Measurements from ENCODE around the gene ITPR3. TPM values are rescaled to one million over a fixed set of nuclear protein-coding genes. Genes with fewer than 3 reads are reported as not detected.

ITPR3 gene
- total RNA-seq, 4 donors from 2014 or later = 139 to 250 (median 182) TPM

DNA sequence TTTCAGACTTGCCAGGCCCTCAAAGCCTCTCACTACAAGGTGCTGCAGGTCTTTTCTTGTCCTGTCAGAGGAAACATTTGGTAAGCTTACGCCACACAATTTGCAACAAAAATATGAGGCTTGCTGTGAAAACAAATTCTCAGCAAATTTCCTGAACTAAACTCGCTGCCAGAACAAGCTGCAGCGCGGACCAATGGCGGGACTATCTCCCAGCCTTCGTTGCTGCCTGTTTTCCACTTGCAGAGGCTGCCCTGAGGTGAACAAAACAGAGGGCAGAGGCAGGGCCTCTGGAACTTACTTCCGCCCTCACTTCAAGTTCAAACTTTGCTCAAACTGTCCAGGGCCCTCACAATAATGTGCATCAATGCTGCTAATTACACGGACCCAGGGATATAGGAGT lies 78.0 kb downstream of the ITPR3 start:
- no peak overlapping the region for H3K27ac ChIP-seq
- no peaks in the 10 kb centered on the region for H3K27me3 ChIP-seq
- no peak overlapping the region for H3K4me3 ChIP-seq
- H3K36me3 ChIP-seq = peaks cover 0 to 29% (median 0%) of the 10 kb centered on the region in 3 donors
- no peak for DNase-seq
- H3K9me3 ChIP-seq = no peaks in the 10 kb centered on the region
- TF ChIP-seq, protein P1, sequence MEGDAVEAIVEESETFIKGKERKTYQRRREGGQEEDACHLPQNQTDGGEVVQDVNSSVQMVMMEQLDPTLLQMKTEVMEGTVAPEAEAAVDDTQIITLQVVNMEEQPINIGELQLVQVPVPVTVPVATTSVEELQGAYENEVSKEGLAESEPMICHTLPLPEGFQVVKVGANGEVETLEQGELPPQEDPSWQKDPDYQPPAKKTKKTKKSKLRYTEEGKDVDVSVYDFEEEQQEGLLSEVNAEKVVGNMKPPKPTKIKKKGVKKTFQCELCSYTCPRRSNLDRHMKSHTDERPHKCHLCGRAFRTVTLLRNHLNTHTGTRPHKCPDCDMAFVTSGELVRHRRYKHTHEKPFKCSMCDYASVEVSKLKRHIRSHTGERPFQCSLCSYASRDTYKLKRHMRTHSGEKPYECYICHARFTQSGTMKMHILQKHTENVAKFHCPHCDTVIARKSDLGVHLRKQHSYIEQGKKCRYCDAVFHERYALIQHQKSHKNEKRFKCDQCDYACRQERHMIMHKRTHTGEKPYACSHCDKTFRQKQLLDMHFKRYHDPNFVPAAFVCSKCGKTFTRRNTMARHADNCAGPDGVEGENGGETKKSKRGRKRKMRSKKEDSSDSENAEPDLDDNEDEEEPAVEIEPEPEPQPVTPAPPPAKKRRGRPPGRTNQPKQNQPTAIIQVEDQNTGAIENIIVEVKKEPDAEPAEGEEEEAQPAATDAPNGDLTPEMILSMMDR (IDR thresholded peaks at IDR 0.05) = no peak
- no peak for TF ChIP-seq POLR2A (IDR thresholded peaks at IDR 0.05)
- H3K4me1 ChIP-seq = peaks cover 0 to 28% (median 6%) of the 10 kb centered on the region in 4 donors

DNA sequence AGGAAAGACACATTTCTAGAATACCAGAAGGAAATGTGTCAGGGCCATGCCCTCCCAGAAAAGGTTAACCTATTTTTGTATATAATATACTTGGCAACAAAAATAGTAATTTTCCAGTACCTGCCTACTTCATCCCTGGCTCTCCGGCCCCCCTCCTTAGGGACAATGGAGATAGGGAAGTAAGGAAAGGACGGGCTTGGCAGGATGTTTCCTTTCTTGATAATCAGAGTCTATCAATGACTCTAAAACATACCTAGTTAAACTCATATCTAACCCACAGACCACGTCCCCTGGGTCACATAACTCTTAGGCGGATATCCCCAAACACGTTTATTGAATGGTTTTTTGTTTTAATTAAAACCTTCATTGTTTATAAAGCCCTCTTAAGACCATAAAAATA lies 78.6 kb downstream of the ITPR3 start:
- peaks cover 0 to 24% (median 6%) of the 10 kb centered on the region in 4 donors for H3K4me1 ChIP-seq

DNA sequence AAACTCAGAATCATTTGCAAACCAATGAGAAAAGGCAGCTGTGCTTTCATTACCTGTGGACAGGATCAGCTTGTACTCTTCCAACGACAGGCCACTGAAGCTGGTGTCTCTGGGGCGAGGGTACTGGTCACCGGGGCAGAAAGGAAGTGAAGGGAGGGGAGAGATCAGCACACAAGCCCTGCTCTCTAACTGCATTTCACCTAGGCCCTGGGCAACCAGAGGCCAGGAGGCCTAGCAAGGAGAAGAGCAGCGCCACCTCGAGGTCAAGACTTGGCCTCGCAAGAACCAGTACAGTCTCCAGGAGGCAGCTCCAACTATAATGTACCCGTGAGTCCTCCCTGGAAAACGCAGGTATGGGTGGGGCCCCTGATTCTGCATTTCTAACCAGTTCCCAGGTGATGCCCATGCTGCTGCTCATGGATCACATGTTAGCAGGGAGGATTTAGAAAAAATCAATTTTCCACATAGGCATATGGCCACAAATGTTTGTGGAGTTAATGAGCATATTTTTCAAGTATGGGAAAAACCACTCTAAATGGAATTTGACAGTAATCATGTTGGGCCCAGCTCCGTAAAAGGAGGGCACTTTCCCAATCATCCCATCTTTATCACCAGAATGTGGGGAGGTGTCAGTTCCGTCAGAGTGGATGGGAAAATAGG lies 79.4 kb downstream of the ITPR3 start:
- Histone ChIP-seq H3K9me3 (no peaks in the 10 kb centered on the region), H3K4me1 (peaks cover 0 to 17% (median 6%) of the 10 kb centered on the region in 4 donors), H3K4me3 (no peak overlapping the region), H3K27me3 (no peaks in the 10 kb centered on the region), H3K36me3 (peaks cover 0 to 28% (median 0%) of the 10 kb centered on the region in 3 donors), H3K27ac (no peak overlapping the region)
- DNase-seq = peak; percentile 76 to 90 (median 83)
- TF ChIP-seq, protein P1 (IDR thresholded peaks at IDR 0.05) = peak; percentile 54 to 77 (median 72)
- TF ChIP-seq POLR2A (IDR thresholded peaks at IDR 0.05) = no peak

More for the DNA sequence above, 78.6 kb downstream of the ITPR3 start:
- Histone ChIP-seq H3K4me3 (no peak overlapping the region), H3K9me3 (no peaks in the 10 kb centered on the region), H3K27me3 (no peaks in the 10 kb centered on the region), H3K36me3 (peaks cover 0 to 29% (median 0%) of the 10 kb centered on the region in 3 donors), H3K27ac (no peak overlapping the region)
- TF ChIP-seq, protein P1 (IDR thresholded peaks at IDR 0.05) = no peak
- TF ChIP-seq POLR2A (IDR thresholded peaks at IDR 0.05) = no peak
- no peak for DNase-seq

DNA sequence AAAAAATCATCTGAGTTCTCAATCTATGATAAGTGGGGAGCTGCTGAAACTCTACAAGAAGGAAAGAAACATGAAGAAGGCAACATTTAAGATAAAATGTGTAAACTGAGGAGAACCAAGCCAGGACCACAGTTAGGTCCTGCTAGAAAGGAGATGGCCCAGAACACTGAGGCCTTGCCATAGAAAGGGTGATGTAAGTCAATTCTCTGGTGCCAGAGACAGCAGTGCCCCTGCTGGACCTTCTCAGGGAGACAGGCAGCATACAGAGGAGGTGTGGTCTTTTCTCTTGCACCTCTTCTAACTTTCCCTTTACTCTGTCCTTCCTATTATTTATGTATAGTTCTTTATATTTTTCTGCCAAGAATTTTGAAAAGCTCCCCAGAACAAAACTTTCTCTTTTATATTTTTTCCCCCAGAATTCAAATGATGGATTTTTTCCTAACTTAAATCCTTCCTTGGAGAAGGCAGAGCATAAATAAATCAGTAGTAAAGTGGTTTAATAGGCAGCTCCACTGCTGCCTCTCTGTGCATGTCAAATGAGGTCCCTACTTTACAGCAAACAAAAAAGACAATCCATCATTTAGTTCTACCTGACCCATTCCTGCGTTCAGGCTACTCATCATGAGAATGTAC lies 81.3 kb downstream of the ITPR3 start:
- Histone ChIP-seq H3K4me1 (peaks cover 0 to 5% (median 0%) of the 10 kb centered on the region in 4 donors), H3K36me3 (peaks cover 0 to 15% (median 0%) of the 10 kb centered on the region in 3 donors), H3K9me3 (no peaks in the 10 kb centered on the region), H3K27me3 (no peaks in the 10 kb centered on the region), H3K4me3 (no peak overlapping the region), H3K27ac (no peak overlapping the region)
- peak in 2 of 3 donors; percentile 39 to 73 for DNase-seq
- TF ChIP-seq, protein P1 (IDR thresholded peaks at IDR 0.05) = peak in 4 of 6 experiments; percentile 42 to 71 (median 64)
- TF ChIP-seq POLR2A (IDR thresholded peaks at IDR 0.05) = no peak

DNA sequence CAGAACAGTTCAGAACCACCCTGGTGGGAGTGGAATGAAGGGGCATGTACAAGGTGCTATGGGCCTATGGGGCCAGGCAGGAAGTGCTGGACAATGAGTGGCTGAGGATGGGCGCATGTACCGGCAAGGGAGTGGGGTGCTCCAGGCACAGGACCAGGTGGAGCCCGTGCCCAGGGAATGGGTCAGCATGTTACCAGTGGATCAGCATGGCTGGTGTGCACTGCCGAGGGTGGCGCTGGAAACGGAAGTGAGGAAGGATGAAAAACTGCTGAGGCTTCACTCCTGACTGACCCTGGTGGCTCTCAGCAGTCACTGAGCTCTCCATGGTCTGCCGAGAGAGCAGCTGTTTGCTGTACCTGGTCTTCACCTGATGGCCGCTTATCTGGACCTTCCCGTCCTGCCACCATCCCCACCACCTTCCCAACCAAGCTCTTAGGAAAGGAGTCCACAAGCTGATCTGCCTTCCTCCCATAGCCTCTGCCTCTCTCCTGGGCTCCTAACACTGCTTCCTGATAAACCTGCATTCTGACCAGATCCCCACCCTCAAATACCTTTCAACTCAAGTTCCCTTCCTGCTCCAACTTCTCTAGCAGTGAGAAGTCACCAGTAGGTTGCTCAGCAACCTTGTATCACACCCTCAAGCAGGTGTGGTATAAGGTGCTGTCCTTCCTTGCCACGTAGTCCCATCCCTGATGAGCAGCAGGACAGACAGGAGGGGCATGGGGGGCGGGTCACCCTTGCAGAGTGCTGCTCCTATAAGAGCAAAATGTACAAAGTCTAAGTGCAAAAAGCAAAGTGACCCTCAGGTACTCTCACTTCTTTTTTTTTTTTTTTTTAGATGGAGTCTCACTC lies 83.3 kb downstream of the ITPR3 start:
- no peak overlapping the region for H3K27ac ChIP-seq
- H3K4me1 ChIP-seq = peaks cover 0 to 5% (median 0%) of the 10 kb centered on the region in 4 donors
- H3K36me3 ChIP-seq = no peaks in the 10 kb centered on the region
- no peak for TF ChIP-seq POLR2A (IDR thresholded peaks at IDR 0.05)
- TF ChIP-seq, protein P1 (IDR thresholded peaks at IDR 0.05) = no peak
- H3K4me3 ChIP-seq = no peak overlapping the region
- H3K9me3 ChIP-seq = no peaks in the 10 kb centered on the region
- DNase-seq = no peak
- H3K27me3 ChIP-seq = no peaks in the 10 kb centered on the region

All from Peyer's patch (tissue), 4 donors.